SIG-M5 treated with dmso at 0.1 percent for 504 hours (cell line): ENCODE data around the gene TLNRD1.

Experiments used
- DNase-seq: peaks from one replicate; lab custom pipeline; 2025; ENCODE audit not compliant: unreplicated experiment; lab: John Stamatoyannopoulos, UW

The TLNRD1 gene

DNA sequence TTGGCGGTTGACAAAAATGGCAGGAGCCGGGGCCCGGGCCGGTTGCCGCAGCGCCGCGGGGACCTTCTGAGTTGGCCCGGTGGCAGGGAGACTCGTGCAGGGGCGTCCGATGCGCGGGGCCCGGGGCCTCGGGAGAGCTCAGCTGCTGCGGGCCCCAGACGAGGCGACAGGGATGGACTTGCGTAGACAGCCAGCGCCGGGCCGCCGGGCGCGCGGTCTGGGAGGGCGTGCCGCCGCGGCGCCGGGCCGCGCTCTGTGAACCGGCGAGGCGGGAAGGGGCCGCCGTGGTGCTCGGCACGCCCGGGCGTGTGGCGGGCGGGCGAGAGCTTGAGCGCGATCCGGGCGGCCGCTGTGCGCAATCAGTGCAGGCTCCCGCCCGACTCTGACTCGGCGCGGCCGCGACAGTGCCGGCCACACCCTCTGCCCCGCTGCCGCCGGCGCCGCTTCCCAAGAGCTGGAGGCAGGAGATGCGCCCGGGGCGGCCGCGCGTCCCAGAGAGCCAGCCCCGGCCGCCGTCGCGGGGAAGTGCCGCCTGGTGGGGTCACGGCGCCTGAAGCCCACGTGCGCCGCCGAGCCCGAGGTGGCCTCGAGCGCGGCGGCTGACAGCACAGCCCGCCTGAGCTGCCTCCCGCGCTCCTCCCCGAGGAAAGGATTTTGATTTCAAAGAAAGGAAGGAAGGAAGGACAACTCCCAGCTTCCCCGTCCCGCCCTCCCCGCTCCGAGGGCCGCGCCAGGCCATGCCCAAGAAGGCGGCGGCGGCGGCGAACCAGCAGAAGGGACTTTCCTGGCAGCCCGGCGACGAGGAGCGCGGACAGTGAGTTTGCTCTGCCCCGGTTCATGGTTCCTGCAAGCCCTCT is 657 bp downstream of the TLNRD1 start:
- DNase-seq = peak; percentile 19

DNA sequence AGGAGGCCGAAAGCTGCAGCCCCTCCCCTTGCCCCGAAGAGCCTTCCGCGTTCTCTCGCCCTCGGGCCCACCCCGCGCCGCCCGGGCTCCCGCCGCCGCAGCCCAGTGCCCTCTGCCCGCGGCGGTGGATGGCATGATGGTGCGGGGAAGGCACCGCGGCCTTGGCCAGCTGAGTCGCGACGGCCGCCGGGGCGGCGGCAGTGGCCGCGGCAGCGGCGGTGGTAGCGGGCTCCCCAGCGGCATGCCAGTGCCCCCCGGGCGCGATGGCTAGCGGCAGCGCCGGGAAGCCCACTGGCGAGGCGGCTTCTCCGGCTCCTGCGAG is 1.2 kb downstream of the TLNRD1 start:
- DNase-seq = no peak

DNA sequence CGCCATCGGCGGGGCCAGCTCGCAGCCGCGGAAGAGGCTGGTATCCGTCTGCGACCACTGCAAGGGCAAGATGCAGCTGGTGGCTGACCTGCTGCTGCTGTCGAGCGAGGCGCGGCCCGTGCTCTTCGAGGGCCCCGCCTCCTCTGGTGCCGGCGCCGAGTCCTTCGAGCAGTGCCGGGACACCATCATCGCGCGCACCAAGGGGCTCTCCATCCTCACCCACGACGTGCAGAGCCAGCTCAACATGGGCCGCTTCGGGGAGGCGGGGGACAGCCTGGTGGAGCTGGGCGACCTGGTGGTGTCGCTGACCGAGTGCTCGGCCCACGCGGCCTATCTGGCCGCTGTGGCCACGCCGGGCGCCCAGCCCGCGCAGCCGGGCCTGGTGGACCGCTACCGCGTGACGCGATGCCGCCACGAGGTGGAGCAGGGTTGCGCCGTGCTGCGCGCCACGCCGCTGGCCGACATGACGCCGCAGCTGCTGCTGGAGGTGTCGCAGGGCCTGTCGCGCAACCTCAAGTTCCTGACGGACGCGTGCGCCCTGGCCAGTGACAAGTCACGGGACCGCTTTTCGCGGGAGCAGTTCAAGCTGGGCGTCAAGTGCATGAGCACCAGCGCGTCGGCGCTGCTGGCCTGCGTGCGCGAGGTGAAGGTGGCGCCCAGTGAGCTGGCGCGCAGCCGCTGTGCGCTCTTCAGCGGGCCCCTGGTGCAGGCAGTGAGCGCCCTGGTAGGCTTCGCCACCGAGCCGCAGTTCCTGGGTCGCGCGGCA is 1.8 kb downstream of the TLNRD1 start:
- no peak for DNase-seq

DNA sequence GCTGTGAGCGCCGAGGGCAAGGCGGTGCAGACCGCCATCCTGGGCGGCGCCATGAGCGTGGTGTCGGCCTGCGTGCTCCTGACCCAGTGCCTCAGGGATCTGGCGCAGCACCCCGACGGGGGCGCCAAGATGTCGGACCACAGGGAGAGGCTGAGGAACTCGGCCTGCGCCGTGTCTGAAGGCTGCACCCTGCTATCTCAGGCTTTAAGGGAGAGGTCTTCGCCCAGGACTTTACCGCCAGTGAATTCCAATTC is 2.3 kb downstream of the TLNRD1 start:
- DNase-seq = no peak

DNA sequence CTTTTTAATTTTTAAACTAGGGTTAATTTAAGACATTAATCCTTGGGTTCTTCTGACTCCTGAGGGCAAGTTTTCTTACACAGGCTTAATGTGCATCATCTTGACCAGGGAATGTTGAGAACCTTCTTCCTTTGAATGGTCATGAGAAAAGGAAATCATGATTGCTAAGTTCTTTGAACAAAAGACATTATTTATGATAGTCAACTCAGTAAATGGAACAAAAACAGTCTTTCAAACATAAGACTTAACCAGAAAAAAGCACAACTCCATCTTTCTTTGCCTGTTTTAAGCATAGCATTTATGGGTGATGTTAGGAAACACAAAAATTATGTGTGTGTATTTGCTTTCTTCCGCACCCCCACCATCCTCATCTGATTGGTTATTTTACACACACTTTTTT is 5.4 kb downstream of the TLNRD1 start:
- DNase-seq = no peak

DNA sequence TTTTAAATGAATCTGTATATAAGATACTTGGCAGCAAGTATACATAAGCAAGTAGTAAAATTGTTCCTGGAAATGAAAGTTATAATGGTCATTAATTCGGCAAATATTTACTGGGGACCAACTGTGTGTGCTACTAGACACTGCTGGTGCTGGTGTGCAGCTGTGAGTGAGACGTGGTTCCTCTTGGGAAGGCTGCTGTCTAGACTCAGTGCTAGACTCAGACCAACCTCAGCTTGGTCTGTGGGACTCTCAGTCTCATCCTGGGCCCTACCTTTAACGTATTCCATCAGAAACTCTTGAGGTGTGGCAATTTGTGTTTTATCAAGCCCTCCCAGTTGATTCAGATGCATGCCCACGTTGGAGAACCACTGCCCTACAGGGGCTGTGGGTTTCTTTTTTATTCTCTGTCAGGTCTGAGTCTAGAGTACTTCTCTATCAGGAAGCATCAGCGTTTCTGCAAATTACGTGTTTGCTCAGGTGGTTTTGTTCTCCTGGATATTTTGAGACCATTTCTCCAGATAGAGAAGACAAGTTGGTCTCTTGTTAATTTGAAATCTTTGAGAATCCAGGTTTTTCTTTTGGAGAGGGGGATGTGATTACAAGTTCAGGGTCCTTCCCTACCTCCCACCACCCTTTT is 6.8 kb downstream of the TLNRD1 start:
- DNase-seq = no peak

DNA sequence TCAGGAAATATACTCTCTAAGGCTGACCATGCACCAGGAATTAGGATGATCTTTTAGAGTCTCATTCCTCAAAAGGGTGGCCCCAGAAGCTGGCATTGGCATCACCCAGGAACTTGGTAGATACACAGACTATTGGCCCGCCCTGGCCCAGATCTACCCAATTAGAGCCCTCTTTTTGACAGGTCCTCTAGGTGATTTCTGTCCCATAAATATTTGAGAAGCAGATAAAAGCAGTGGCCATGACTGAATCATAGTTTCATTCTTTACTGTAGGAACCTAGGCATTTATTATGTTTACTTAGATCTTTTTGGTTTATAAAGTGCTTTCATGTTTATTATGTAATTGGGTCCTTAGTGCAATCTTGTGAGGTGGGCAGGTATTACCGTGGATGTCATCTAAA is 7.6 kb downstream of the TLNRD1 start:
- no peak for DNase-seq

DNA sequence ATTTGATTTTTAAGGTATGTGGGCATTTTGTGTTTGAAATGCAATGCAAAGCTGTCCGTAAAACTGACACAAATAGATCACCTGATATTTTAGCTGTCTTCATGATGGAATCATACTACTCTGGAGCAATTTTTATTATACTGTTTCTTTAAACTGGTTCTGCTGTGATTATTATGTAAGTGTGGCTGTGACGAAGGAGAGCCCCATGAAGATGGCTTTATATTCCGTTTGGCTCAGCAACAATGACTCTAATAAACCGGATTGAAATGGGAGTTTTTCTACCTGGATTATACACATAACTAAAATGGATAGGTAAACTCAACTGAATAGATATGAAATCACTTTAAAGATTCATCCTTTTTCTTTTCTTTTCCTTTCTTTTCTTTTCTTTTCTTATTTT is 9.4 kb downstream of the TLNRD1 start:
- DNase-seq = no peak

DNA sequence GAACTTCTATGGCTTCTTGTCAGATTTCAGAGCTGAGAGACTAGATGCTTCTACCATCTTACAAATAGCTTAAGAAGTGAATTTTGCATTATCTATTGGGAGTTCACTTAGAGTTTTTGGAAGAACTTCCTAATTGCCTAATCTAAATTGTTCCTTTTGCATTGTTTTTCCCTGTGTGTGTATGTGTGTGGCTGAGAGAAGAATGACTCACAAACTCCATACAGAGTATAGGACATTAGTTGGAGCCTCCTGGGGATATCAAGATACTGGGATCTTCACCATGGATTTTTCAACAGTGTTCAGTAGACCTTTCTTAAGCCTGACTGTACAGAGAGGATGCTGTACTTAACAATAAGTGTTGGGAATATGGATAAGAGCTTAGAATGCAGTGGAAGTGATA is 10.9 kb downstream of the TLNRD1 start:
- DNase-seq = no peak

DNA sequence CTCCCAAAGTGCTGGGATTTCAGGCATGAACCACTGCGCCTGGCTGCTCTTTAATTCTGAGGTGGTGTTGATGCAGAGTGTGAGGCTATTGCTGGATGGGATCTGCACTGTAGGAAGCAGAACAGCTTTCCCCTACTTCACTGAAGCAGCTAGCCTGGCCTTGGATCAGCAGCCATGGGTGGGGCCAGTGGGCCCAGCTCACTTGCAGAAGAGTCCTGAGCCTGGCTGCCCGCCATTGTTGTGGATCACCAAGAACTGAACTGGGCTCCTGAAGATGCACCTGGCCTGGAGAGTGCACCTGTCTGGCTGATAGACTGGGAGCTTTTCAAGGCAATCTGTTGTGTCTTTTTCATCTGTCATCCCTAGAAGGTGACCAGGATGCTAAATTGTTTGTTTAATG is 11.9 kb downstream of the TLNRD1 start:
- no peak for DNase-seq

DNA sequence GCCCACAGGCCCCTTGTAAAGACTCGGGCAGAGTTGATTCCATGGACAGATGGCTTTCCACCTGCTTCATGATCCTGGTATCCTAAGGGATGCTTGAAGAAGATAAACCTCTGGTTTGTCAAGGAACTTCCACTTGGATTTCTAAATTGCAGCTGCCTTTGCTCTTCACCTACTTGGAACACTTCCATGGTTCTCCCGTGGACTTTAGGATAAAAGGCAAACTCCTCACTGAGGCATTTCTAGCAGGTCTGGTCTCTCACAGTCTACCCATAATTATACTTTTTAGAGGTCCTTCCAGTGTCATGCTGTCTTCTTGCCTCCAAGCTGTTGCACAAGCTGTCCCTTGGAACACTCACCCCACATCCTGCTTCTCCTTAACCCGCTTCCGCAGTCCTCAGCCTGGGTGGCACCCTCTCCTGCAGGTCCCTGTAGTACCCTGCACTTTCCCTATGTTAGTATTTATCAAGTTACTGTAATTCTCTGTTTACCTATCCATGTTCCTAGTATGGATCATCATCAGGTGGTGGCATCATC is 12.7 kb downstream of the TLNRD1 start:
- no peak for DNase-seq

DNA sequence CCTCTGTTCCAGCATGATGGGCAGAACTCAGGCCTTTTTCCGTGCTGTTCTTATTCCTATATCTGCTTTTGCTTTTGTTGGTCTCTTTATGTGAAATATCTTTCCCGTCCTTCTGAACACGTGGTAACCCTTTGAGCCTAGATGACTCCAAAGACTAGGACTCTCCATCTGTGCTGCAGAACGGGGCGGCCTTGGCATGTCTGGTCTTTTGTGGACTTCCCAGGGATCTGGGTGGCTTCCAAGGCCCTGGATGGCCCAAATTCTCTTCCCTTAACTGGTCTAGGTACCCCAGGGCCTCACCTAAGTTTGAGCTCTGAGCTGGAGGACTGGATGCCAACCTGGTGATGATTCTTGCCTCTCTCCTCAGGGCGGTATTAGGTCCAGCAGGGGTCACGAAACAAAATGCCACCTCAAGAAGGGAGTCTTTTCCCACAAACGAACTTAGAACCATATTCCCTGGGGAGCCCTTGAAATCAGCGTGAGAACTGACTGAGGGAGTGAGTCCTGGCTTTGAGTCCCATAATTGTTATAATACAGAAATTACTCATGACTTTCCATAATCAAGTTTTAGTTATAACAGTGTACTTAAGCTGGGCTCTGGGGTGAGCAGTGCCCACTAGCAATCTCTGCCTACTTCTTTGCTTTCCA is 13.8 kb downstream of the TLNRD1 start:
- no peak for DNase-seq

DNA sequence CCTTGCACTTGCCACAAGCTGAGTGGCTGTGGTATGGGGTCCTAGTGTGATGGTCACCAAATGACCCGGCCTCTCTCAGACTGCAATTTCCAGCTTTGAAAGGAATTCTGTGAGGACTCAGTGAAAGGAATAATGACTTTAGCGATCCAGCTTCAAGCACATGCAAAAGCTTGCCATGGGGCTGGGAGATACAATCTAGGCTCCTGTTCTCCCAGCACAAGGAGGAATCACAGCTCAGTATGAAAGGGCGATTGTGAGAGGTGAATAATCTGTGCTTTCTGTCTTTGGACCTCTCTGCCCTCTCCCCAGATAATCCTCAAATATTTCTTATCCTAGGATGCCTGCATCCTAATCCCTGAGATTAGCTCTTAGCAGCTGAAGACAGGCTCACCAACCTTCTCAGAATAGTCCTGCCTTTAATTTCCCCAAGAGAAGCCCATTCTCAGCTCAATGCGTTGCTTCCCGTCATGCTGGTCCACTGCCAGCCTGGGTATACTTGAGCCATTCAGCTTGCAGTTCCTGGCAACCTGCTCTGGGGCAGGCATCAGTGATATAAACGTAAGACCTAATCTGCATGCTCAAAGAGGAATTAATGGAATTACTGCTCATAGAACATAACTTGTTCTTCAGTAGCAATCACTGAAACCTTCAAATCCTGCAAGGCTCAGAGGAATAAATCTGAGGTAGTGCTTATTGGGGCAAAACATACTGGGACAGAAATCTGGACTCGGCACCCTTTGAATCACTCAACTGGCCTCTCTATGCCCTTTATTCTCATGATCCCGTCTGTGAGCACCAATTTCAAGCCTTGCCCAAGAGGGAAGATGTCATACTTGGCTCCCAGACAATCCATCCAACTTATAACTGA is 15.1 kb downstream of the TLNRD1 start:
- DNase-seq = no peak

DNA sequence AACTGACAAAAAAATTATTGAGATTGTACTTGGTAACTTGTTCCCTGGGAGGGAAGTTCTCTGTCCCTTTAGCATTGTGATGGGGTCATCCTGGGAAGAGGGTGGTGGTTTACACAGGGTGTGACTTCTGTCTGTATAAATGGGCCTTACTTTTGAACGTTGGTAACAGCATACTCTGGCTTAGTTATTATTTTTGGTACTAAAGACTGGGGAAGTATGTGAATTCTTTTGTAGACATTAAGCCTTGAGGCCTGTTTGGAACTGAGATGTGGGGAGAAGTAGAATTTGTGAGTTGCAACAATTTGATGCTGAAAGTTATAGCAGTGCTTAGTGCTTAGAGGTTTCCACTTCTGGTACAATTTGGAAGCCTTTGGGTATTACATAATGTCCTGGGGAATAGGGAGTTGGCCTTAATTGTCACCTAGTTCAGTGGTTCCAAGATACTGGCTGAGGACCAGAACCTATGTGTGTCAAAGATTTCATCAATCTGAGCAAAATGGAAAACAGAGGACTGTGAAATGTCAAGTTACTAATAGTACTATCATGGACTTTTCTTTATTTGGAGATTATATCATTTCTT is 15.9 kb downstream of the TLNRD1 start:
- no peak for DNase-seq

DNA sequence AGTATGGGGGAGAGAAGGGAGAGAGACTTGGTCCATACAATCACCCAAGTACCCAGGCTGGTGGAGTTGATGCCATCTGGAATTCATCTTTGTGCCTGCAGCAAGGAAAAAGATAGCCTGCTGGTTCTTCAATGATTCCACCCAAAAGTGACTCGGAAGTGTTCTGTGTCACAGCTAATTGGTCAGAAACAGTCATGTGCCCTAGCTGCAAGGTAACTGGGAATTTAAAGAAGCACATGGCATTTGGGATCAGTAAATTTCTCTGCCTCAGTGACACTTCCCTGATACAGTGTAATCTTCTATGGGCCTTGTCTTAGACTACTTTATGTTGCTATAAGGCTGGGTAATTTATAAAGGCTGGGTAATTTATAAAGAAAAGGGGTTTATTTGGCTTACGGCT is 17.5 kb downstream of the TLNRD1 start:
- no peak for DNase-seq

DNA sequence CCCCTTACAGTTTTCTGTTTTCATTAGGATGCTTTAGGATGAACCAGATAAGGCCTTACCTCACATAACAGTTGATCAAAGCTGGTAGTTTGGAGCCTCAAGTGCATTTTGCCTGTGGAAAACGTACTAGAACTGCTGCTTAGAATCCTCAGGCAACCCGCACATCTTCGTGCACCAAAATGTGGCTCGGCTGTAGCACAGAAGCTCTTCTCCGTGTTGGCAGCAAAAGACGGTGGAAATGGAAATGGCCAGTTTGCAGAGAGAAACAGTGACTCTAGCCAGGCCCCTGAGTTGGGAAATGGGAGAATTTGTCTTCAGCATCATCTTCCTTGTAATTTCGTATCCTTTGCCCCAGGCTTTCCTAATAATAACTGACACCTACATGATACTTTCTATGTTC is 20.6 kb downstream of the TLNRD1 start:
- DNase-seq = no peak

DNA sequence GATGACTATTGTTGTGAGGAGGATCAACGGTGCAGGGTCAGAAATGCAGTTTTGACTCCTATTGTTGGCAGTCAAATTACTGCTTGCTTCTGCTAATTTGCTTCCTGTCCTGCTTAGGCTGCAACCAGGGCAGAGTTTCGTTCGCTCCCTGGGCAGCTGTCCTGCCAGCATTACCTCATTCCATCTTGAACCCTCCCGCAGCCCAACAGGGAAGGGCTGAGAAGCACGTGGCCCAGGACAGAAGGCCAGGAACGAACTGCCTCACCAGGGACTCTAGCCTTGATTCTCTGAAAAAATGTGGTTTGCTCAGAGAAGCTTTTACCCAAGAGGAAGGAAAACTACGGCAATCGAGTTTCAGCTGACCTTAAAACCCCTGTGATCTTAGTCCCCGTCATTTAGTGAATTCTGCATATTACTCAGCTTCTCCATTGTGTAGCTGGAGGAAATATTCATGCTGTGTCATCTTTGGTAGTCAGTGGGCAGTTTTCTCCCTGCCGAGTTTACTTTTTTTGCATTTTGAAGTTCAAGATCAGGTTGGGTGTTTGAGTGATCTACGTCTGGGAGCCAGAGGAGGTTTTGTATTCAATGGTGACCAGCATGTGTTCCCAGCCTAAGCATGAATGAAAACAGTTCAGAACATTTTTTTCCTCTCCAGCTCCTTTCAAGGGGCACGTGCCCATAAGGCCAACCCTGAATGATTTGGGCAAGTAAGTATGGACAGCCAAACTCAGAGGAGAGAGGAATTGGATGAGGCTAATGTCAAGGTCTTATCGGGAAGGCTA is 23.0 kb downstream of the TLNRD1 start:
- peak; percentile 89 for DNase-seq

DNA sequence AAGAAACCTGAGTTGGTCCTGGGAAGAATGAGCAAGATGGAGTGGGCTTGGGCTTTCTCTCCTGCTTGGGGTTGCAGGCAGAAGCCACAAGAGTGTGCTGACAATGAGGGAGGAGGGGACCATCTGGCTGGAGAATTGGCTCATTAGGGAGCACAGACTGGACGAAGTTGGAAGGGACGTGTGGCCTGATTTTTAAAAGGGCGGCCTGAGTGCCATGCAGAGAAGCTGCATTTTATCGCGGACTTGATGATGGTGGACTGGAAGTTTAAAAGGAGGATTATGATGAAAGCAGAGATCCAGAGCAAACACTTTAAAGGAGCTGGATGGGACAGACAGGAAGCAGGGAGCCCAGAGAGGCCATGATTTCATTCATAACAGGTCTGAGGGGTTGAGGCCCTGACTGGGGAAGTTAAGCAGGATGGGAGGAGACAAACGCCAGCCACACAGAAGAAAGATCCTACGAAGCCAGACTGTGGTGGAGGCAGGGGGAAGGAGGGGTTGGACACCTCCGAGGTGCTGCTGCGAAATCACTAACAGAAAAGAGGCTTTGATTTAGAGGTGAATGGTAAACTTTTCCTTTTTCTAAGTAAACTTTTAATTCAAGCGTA is 23.6 kb downstream of the TLNRD1 start:
- peak; percentile 14 for DNase-seq

DNA sequence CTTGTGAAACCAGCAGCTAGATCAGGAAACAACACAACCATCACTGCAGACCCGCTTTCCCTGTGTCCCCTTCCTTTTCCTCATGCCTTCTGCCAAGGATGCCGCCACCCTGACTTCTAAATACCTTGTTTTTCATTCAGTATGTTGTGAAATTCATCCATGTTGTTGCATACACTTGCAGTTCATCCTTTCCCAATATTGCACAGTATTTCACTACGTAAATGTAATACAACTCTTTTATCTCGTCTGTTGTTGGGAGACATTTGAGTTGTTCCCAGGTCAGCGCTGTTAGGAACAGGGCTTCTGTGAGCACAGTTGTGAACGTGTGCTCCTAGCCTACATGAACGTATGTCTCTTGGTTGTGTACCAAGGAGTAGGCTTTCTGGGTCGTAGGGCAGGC is 24.2 kb downstream of the TLNRD1 start:
- DNase-seq = peak; percentile 14
